HG02588 (cell line): ENCODE measurements around the gene LCLAT1.
"Not testable (repeated sequence)": the region's sequence is repeated elsewhere in the genome, so short reads cannot be mapped to it uniquely, and the experiment has no call there.

ENCODE experiments used
- ATAC-seq: cut with Tn5 transposase; IDR thresholded peaks from one replicate; pipeline ENCODE4 v1.9.1; 2021; ENCODE audit warnings: mild to moderate bottlenecking, moderate library complexity; ENCODE audit not compliant: unreplicated experiment

Gene LCLAT1

DNA sequence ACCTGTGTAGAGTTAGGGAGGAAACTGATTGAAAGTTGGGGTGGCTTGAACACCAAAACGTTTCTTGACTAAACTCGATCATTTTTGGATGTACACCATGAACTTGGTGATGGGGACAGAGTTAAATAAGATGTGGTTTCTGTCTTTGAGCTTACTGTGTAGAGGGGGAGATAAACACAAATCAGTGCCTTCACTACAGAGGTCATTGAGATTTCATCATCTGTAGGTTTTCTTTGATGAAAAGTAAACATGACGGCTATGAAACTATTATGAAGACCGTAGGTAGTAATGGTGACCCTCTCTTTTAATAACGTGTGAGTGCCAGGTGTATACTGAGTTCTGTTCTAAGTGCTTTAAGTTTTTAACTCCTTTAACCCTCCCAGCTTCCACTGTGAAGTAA, 6.5 kb downstream of the LCLAT1 start:
- ATAC-seq, result no peak

DNA sequence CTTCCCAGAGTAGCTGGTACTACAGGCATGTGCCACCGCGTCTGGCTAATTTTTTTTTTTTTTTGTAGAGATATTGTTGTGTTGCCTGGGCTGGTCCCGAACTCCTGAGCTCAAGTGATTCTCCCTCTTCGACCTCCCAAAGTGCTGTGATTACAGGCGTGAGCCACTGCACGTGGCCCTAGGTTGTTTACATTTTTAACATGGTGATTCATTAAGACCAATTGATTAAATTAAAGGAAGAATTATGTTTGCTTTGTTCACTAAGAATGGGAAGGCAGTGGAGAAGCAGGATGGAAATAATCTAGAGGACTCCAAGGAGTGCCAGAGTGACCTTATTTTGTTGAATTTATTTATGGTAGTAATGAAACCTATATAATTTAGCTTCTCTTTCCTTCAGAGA, 7.5 kb downstream of the LCLAT1 start:
- ATAC-seq, result no peak

DNA sequence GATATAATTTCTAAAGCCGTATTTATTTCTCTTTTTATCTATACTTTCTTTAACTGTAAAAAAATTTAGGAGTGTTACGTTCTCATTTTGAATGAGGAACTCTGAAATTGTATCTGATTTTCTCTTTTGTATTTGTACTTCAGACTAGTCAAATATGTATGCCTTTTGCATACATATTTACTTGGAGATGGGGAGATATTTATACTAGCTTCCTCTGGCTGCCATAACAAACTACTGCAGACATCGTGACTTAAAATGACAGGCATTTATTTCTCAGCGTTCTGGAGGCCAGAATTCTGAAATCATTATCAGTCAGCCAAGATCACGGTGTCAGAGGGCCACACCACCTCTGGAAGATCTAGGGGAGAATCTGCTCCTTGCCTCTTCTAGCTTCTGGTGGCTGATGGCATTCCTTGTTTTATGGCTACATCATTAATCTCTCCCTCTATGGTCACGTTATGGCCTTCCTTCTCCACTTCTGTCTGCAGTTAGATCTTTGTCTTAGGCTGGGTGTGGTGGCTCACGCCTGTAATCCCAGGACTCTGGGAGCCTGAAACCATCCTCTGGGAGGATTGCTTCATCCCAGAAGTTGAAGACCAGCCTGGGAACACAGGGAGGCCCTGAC, 8.2 kb downstream of the LCLAT1 start:
- ATAC-seq, result no peak

DNA sequence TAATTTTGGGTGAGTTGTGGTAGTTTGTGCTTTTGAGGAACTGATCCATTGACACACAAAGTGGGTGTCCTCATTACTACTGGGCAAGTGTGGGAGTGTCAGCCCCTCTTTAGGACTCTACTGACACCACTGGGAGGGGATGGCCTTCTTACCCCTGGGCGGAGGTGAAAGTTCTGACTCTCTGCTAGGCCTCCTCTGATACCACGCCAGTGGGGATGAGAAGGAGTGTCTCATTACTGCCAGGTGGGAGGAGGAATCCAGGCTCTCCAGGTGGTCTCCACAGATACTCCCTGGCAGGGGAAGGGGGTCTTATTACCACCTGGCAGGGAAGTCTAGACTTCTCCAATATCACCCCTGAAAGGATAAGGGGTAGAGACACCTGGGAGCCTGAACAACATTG, 9.1 kb downstream of the LCLAT1 start:
- ATAC-seq, result no peak

- ATAC-seq, result no peak
Observed at GRCh38 chr2:30456579-30456978, 9.5 kb downstream of the LCLAT1 start.

DNA sequence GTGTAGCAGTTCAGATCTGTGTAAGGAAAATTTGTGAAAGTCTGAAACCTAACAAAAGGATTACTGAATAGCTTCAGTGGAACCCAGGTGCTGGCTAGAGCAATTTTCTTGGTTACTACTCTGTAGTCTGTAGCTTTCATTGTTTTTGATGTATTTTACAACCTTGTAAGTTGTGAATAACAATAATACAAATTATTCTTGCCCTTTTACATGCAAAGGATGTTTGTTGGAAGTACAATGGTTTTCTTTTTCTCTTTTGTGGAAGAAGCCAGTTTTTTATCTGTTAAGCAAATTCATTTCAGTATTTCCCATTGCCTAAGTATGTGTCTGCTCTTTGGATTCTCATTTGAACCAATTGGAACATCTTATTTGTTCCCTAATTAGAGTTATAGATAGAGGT, 10.2 kb downstream of the LCLAT1 start:
- ATAC-seq, result no peak

DNA sequence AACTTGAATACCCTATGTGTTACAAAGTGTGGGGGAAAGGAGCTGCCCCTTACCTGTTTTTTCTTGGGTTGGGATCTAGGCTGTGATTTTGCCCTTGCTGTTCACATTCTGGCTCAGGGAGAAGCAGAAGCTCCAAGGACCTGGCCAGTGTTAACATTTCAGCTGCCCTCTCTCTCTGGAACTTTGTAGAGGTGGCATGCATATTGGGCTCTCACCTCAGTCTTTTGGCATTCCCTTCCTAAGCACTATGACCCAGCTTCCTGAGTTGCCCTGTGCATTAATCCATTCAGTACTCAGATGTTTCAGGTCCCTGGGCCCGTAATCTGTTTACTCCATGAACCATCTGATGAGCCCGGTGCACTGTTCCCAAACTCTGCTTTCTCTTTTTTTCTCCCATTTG, 12.1 kb downstream of the LCLAT1 start:
- no peak for ATAC-seq

- ATAC-seq, result no peak
Observed at GRCh38 chr2:30462131-30462857, 15.2 kb downstream of the LCLAT1 start.

GRCh38 chr2:30463535-30463934, 16.5 kb downstream of the LCLAT1 start:
- ATAC-seq, result no peak

DNA sequence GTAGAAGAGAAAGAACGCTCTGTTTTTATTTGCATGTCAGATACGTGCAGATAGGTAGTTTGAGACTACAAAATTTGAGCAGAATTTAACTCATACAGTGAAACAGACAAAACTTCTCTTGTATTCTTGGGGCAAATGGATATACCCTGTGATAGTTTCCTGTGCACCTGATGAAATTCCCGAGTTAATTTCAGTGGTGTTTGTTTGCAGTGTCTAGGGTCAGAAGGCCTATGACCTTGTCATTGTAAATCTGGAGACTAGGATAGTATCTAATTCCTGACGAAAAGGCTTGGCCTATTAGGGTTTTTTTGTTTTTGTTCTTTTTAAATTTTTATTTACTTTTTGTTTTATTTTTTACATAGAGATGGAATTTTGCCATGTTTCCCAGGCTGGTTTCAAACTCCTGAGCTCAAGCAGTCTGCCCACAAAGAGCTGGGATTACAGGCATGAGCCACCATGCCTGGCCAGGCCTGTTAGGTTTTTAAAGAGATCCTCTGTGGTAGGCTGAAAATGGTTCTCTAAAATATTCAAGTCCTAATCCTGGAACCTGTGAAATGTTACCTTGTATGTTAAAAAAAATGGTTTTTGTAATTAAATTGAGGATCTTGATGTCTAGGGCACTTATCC, 17.6 kb downstream of the LCLAT1 start:
- no peak for ATAC-seq

- ATAC-seq, result no peak
Observed at GRCh38 chr2:30465171-30465545, 18.1 kb downstream of the LCLAT1 start.

- ATAC-seq, result no peak
Observed at GRCh38 chr2:30466216-30466615, 19.2 kb downstream of the LCLAT1 start.

DNA sequence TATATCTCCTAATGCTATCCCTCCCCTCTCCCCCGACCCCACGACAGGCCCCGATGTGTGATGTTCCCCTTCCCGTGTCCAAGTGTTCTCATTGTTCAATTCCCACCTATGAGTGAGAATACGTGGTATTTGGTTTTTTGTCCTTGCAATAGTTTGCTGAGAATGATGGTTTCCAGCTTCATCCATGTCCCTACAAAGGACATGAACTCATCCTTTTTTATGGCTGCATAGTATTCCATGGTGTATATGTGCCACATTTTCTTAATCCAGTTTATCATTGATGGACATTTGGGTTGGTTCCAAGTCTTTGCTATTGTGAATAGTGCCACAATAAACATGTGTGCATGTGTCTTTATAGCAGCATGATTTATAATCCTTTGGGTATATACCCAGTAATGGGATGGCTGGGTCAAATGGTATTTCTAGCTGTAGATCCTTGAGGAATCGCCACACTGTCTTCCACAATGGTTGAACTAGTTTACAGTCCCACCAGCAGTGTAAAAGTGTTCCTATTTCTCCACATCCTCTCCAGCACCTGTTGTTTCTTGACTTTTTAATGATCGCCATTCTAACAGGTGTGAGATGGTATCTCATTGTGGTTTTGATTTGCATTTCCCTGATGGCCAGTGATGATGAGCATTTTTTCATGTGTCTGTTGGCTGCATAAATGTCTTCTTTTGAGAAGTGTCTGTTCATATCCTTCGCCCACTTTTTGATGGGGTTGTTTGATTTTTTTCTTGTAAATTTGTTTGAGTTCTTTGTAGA, 20.2 kb downstream of the LCLAT1 start:
- ATAC-seq, result not testable (repeated sequence)

DNA sequence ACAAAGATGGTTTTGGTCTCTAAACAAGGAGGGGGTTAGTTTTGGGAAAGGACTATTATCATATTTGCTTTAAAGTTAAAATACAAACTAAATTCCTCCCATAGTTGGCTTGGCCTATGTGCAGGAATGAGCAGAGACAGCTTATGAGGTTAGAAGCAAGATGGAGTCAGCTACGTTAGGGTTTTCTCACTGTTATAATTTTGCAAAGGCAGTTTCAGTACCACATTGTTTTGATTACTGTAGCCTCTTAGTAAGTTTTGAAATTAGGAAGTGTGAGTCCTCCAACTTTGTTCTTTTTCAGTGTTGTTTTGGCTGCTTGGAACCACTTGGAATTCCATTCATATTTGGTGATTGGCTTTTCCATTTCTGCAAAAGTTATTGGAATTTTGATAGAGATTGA, 23.4 kb downstream of the LCLAT1 start:
- no peak for ATAC-seq

GRCh38 chr2:30472326-30472725, 25.3 kb downstream of the LCLAT1 start:
- ATAC-seq, result no peak

GRCh38 chr2:30475542-30475941, 28.5 kb downstream of the LCLAT1 start:
- no peak for ATAC-seq

- ATAC-seq, result no peak
Observed at GRCh38 chr2:30476636-30477035, 29.6 kb downstream of the LCLAT1 start.

DNA sequence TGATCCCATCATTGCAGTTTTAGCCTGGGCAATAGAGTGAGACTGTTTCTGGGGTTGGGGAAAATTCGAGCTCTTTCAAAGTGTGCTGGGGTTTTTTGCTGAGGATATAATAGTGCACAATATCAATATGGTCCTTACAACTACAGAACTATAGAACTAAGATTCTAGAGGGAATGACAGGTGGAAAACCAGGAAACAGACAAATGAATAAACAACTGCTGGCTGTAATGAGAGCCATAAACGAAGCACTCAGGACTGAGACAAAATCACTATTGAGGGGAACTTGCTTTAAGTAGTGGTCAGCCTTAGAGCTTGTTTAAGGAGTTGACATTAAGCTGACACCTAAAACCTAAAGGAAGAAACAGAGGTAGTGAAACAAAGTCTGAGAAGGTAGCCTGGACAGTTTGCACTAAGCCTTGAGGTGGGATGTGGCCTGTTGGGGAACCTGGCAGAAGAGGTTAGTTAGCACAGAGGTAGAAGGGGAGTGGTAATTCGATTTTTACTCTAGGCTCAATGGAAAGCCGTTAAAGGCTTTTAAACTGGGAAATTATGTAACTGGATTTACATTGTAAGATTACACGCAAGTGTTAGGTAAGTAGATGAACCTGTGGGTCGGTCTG, 33.8 kb downstream of the LCLAT1 start:
- no peak for ATAC-seq

GRCh38 chr2:30481323-30481800, 34.3 kb downstream of the LCLAT1 start:
- ATAC-seq, result no peak

DNA sequence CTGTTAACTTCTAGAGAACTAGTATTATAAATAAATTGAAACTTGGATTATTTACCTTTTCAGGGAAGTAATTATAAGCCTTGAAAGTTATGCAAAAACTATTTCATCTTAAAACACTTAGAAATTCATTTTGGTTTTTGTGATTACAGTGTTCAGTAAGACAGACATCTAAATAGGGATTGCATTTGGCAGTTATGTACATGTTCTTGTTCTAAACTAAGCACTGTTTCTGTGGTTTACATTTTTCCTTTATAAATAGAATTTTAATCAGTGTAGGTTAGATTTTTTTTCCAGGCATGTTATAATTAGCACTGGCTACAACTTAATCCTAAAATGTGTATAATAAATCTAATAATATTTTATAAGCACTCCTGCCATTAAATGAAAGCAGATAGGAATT, 35.0 kb downstream of the LCLAT1 start:
- no peak for ATAC-seq

GRCh38 chr2:30484145-30484544, 37.1 kb downstream of the LCLAT1 start:
- no peak for ATAC-seq
